ENCODE measurements around the gene PKDCC. TPM values are rescaled to one million over a fixed set of nuclear protein-coding genes. Genes with fewer than 3 reads are reported as not detected.
"Not testable (repeated sequence)": the region's sequence is repeated elsewhere in the genome, so short reads cannot be mapped to it uniquely, and the experiment has no call there.

PKDCC gene
- total RNA-seq, 1 experiment from 2014 or later, result 60.1 TPM

DNA sequence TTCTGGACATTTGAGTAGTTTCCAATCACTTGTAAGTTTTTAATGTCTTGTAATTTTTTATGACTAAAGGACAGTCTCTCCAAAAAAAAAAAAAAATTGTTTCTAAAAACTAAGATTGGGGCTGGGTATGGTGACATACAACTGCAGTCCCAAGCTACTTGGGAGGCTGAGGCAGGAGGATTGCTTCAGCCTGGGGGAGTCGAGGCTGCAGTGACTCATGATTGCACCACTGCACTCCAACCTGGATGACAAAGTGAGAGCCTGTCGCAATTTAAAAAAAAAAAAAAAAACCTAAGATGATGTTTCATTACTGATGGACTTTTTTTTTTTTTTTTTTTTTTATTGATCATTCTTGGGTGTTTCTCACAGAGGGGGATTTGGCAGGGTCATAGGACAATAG is 34.4 kb upstream of the PKDCC start:
- no peak for DNase-seq (ENCODE audit: low read depth in 1 of 2, low spot score in 2 of 2)
- Histone ChIP-seq H3K4me1 (replicated peaks) (peaks cover 31% of the 10 kb centered on the region), H3K27me3 (replicated peaks) (no peaks in the 10 kb centered on the region), H3K27ac (no peak overlapping the region), H3K4me3 (no peak overlapping the region), H3K9me3 (replicated peaks) (no peaks in the 10 kb centered on the region), H3K36me3 (no peaks in the 10 kb centered on the region)

GRCh38 chr2:42021464-42021863 is 26.4 kb upstream of the PKDCC start:
- no peaks in the 10 kb centered on the region for H3K27me3 ChIP-seq (replicated peaks)
- H3K9me3 ChIP-seq (replicated peaks), result no peaks in the 10 kb centered on the region
- no peak overlapping the region for H3K27ac ChIP-seq
- no peak overlapping the region for H3K4me3 ChIP-seq
- no peak for DNase-seq (ENCODE audit: low read depth in 1 of 2, low spot score in 2 of 2)
- H3K4me1 ChIP-seq (replicated peaks), result peaks cover 12% of the 10 kb centered on the region
- H3K36me3 ChIP-seq, result no peaks in the 10 kb centered on the region

DNA sequence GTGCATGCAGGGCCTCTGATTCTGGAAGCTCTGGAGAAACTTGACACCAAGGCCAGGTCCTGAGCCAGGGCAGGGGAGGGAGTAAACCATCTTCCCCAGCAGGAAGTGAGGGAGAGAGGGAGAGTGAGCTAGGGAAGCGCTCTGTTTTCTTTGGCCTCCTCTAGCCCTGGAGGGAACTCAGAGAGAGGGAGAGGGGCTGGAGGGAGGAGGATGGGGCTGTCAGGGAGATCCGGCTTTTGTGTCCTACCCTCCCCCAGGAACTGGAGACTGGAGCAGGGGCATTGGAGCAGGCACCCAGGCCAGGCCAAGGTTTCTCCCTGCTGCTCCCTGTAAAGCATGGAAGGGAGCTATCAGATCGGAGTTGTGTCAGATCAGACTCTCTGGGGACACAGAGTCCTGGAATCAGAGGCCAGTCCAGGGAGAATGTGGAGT is 22.7 kb upstream of the PKDCC start:
- DNase-seq (ENCODE audit: low read depth in 1 of 2, low spot score in 2 of 2), result peak in 1 of 2 experiments; percentile 27
- no peaks in the 10 kb centered on the region for H3K36me3 ChIP-seq
- H3K4me1 ChIP-seq (replicated peaks), result peaks cover 12% of the 10 kb centered on the region
- no peak overlapping the region for H3K27ac ChIP-seq
- H3K27me3 ChIP-seq (replicated peaks), result no peaks in the 10 kb centered on the region
- no peaks in the 10 kb centered on the region for H3K9me3 ChIP-seq (replicated peaks)
- no peak overlapping the region for H3K4me3 ChIP-seq

- H3K27me3 ChIP-seq (replicated peaks), result no peaks in the 10 kb centered on the region
- H3K9me3 ChIP-seq (replicated peaks), result no peaks in the 10 kb centered on the region
- no peaks in the 10 kb centered on the region for H3K36me3 ChIP-seq
- no peak overlapping the region for H3K27ac ChIP-seq
- DNase-seq (ENCODE audit: low read depth in 1 of 2, low spot score in 2 of 2), result no peak
- H3K4me3 ChIP-seq, result no peak overlapping the region
- H3K4me1 ChIP-seq (replicated peaks), result peaks cover 11% of the 10 kb centered on the region
These were observed 21.5 kb upstream of the PKDCC start for GRCh38 chr2:42026272-42026671.

- DNase-seq (ENCODE audit: low read depth in 1 of 2, low spot score in 2 of 2), result no peak
- H3K27me3 ChIP-seq (replicated peaks), result no peaks in the 10 kb centered on the region
- H3K4me1 ChIP-seq (replicated peaks), result peaks cover 8% of the 10 kb centered on the region
- no peaks in the 10 kb centered on the region for H3K9me3 ChIP-seq (replicated peaks)
- no peak overlapping the region for H3K27ac ChIP-seq
- no peaks in the 10 kb centered on the region for H3K36me3 ChIP-seq
- H3K4me3 ChIP-seq, result no peak overlapping the region
These were observed 19.2 kb upstream of the PKDCC start for GRCh38 chr2:42028571-42029148.

DNA sequence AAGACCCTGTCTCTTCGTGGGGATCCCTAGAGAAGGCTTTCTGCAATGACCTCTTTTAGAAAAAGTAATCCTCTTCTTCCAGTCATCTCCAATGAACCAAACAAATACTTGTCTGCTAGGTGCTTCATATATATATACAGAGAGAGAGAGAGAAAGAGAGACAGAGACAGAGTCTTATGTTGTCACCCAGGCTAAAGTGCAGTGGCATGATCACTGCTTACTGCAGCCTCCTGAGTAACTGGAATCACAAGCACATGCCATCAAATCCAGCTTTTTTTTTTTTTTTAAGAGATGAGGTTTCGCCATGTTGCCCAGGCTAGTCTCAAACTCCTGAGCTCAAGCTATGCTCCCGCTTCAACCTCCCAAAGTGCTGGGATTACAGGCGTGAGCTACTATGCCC is 18.6 kb upstream of the PKDCC start:
- Histone ChIP-seq H3K36me3 (no peaks in the 10 kb centered on the region), H3K27me3 (replicated peaks) (no peaks in the 10 kb centered on the region), H3K4me3 (no peak overlapping the region), H3K9me3 (replicated peaks) (no peaks in the 10 kb centered on the region), H3K4me1 (replicated peaks) (peaks cover 8% of the 10 kb centered on the region), H3K27ac (no peak overlapping the region)
- no peak for DNase-seq (ENCODE audit: low read depth in 1 of 2, low spot score in 2 of 2)

DNA sequence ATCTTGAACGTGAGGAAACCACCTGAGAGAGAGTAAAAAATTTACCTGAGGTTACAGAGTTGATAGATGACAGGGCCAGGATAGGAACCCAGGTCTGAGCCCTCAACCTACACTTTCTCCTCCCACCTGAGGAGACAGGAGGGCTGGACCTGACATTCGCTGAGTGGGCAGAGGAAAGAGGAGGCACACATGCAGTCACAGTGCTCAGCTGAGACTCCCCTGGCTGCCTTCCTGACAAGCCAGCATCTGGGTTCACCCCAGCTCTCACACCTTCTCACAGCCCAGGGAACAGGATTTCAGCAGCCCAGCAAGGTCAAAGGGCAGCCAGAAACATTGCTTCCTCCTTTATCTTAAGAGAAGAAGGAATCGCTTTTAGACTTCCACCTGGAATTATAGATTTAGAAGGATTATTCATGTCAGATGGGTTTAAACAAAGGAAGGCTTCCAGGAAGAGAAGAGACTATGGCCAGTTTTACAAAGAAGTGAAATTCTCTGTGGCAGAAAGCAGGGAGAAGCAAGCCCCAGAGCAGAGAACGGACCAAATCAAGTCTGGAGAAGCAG is 18.1 kb upstream of the PKDCC start:
- Histone ChIP-seq H3K9me3 (replicated peaks) (no peaks in the 10 kb centered on the region), H3K4me1 (replicated peaks) (peaks cover 8% of the 10 kb centered on the region), H3K36me3 (no peaks in the 10 kb centered on the region), H3K27ac (no peak overlapping the region), H3K4me3 (no peak overlapping the region), H3K27me3 (replicated peaks) (no peaks in the 10 kb centered on the region)
- no peak for DNase-seq (ENCODE audit: low read depth in 1 of 2, low spot score in 2 of 2)

DNA sequence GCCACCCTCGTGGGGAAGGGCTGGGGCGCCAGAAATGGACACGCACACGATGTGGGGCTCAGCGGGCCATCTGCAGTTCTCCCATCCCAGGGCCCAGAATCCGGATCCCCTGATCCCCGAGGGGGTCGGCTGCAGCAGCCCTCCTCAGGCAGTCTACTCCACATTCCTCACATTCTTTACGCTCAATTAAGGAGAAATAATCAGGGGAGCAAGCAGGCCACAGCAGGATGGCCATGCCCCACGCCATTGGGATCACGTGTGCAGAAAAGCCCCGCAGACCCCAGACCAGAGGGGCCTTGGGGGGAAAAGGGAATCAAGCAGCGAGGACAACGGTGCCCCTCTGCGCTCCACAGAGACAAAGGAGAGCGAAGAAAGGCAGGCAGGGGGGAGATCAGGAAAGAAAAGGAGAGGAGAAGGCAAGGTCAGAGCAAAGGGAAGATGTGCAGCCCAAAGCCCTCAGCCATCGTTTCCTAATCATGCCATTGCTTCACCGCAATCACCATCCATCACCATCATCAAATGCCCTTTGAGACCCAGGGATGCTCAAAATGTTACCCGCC is 17.5 kb upstream of the PKDCC start:
- no peak for DNase-seq (ENCODE audit: low read depth in 1 of 2, low spot score in 2 of 2)
- H3K4me1 ChIP-seq (replicated peaks), result peaks cover 3% of the 10 kb centered on the region
- no peak overlapping the region for H3K27ac ChIP-seq
- H3K27me3 ChIP-seq (replicated peaks), result no peaks in the 10 kb centered on the region
- H3K9me3 ChIP-seq (replicated peaks), result no peaks in the 10 kb centered on the region
- no peak overlapping the region for H3K4me3 ChIP-seq
- H3K36me3 ChIP-seq, result no peaks in the 10 kb centered on the region

DNA sequence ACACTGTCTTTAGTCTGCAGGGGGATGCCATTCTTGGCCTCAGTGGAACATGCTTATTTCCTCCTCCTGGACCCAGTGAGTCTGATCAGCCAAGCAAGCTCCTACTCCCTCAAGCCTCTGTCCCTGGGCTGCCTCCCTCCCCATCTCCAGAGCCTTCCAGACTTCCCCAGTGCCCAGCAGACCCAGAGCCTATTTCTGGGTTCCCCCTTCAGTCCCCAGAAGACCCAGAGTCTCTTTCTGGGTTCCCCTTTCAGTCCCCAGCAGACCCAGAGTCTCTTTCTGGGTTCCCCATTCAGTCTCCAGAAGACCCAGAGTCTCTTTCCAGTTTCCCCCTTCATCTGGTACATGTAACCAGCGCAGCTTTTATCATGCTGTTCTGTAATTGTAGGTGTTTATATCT is 17.0 kb upstream of the PKDCC start:
- no peak overlapping the region for H3K4me3 ChIP-seq
- no peak for DNase-seq (ENCODE audit: low read depth in 1 of 2, low spot score in 2 of 2)
- H3K27ac ChIP-seq, result no peak overlapping the region
- no peaks in the 10 kb centered on the region for H3K27me3 ChIP-seq (replicated peaks)
- H3K9me3 ChIP-seq (replicated peaks), result no peaks in the 10 kb centered on the region
- H3K36me3 ChIP-seq, result no peaks in the 10 kb centered on the region
- H3K4me1 ChIP-seq (replicated peaks), result no peaks in the 10 kb centered on the region

DNA sequence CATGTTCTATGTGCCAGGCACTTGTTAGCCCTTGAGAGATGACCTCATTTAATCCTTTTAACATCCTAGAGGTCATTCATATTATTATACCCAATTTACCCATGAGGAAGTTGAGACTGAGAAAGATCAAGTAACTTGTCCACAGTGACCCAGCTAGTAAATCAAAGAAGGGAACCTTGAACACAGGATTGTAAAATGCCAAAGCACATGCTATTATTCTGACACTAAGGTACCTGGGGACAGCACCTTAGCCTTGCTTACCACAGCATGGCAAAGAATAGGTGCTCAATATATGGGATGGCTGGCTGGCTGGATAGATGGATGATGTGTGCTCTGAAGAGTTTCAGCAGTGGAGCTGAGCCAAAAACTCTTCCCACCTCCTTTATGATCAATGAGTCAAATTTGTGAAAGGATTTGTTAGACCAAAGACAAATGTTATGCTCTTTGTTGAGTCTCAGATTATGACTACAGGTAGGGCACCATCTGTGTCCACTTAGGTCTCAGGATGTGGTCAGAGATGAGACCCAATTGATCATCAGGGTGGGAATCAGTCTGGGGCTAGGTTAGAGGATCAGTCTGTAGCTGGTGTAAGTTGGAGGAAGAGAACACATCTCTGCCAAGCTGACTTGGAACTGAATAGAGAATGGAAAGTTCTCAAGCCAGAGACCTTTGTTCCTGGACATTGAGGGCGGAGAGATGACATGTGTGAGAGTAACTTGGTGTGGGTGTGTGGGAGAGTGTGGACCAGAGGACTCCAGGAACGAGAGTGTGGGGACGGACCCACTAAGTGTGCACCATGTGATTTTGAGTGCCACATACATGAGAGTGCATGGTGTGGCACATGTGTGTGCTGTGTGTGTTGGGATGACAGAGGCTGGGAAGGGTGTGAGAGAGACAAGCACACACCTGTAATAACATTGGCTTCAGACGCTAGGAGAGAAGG is 16.3 kb upstream of the PKDCC start:
- Histone ChIP-seq H3K36me3 (no peaks in the 10 kb centered on the region), H3K27ac (no peak overlapping the region), H3K27me3 (replicated peaks) (no peaks in the 10 kb centered on the region), H3K4me1 (replicated peaks) (no peaks in the 10 kb centered on the region), H3K4me3 (no peak overlapping the region), H3K9me3 (replicated peaks) (no peaks in the 10 kb centered on the region)
- no peak for DNase-seq (ENCODE audit: low read depth in 1 of 2, low spot score in 2 of 2)

GRCh38 chr2:42032224-42032620 is 15.6 kb upstream of the PKDCC start:
- no peak for DNase-seq (ENCODE audit: low read depth in 1 of 2, low spot score in 2 of 2)
- Histone ChIP-seq H3K27me3 (replicated peaks) (no peaks in the 10 kb centered on the region), H3K27ac (no peak overlapping the region), H3K36me3 (no peaks in the 10 kb centered on the region), H3K9me3 (replicated peaks) (no peaks in the 10 kb centered on the region), H3K4me3 (no peak overlapping the region), H3K4me1 (replicated peaks) (no peaks in the 10 kb centered on the region)

- no peaks in the 10 kb centered on the region for H3K36me3 ChIP-seq
- no peak overlapping the region for H3K4me3 ChIP-seq
- no peak overlapping the region for H3K27ac ChIP-seq
- no peaks in the 10 kb centered on the region for H3K4me1 ChIP-seq (replicated peaks)
- H3K27me3 ChIP-seq (replicated peaks), result no peaks in the 10 kb centered on the region
- H3K9me3 ChIP-seq (replicated peaks), result no peaks in the 10 kb centered on the region
- no peak for DNase-seq (ENCODE audit: low read depth in 1 of 2, low spot score in 2 of 2)
These were observed 15.1 kb upstream of the PKDCC start for GRCh38 chr2:42032745-42033144.

GRCh38 chr2:42034096-42034495 is 13.7 kb upstream of the PKDCC start:
- not testable (repeated sequence) for H3K4me1 ChIP-seq (replicated peaks); H3K36me3 ChIP-seq; DNase-seq (ENCODE audit: low read depth in 1 of 2, low spot score in 2 of 2)

DNA sequence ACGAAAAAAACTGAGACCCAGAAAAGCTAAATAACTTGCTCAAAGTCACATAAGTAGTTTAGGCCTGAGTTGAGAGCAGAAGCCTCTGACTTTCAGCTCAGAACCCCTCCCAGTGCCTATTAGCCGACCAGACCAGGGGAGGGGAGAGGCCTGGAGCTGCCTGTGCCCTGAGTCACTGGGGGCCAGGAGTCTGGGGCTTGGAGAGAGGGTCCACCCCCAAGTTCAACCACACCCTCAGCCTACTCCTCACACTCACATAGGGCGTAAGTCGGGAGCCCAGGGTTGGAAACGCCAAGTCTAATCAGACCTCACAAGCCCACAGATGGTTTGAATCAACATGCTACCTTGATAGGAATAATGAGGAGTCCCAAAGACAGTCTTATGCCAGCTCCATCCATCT is 12.6 kb upstream of the PKDCC start:
- Histone ChIP-seq H3K27me3 (replicated peaks) (no peaks in the 10 kb centered on the region), H3K27ac (no peak overlapping the region), H3K9me3 (replicated peaks) (no peaks in the 10 kb centered on the region), H3K36me3 (no peaks in the 10 kb centered on the region), H3K4me3 (no peak overlapping the region), H3K4me1 (replicated peaks) (no peaks in the 10 kb centered on the region)
- no peak for DNase-seq (ENCODE audit: low read depth in 1 of 2, low spot score in 2 of 2)

More at GRCh38 chr2:42034096-42034495, 13.7 kb upstream of the PKDCC start:
- H3K9me3 ChIP-seq (replicated peaks); H3K27me3 ChIP-seq (replicated peaks); H3K4me3 ChIP-seq; H3K27ac ChIP-seq: not testable (repeated sequence)
